ENCODE results near the gene ACOT8. TPM values are rescaled to one million over a fixed set of nuclear protein-coding genes. Genes with fewer than 3 reads are reported as not detected.

Gene ACOT8
- total and polyA plus RNA-seq, 2 of the 4 experiments (the other 2 are of a cell fraction), result 29.8 to 47.5 TPM

GRCh38 chr20:45857882-45858216 lies 657 bp upstream of the ACOT8 start:
- intact Hi-C loops (cut with micrococcal nuclease) (loop anchor here (2.0 kb wide), 2 partner anchors 73 to 77 kb away; partner anchors contain the start of gene PCIF1), in situ Hi-C loops (cut with MboI; ENCODE audit: low sequenced_read_pairs) (no loop called here), dilution Hi-C loops (cut with HindIII; ENCODE audit: low sequenced_read_pairs, unreplicated experiment) (no loop called here)
- DNase-seq (no peak), ATAC-seq (ENCODE audit: low read depth) (peak; percentile 12)
- H3K79me1 ChIP-seq (ENCODE audit: low read depth in 1 of 2, low read length in 2 of 2), result peaks cover 23 to 63% of the 10 kb centered on the region in 2 experiments
- H4K20me1 ChIP-seq (ENCODE audit: insufficient read depth, low read length), result no peaks in the 10 kb centered on the region
- H4K91ac ChIP-seq (ENCODE audit: insufficient read depth, low read depth, low read length), result peak overlapping the region; percentile 78
- H3K9me3 ChIP-seq (ENCODE audit: control insufficient read depth, insufficient read depth, low read length), result no peaks in the 10 kb centered on the region
- H2BK20ac ChIP-seq (ENCODE audit: low read depth, low read length), result no peak overlapping the region
- peak overlapping the region; percentile 72 for H2BK5ac ChIP-seq (ENCODE audit: low read depth, low read length, poor library complexity, severe bottlenecking)
- H2AFZ ChIP-seq (replicated peaks; ENCODE audit: low read length, poor library complexity), result peak overlapping the region; percentile 97
- no peaks in the 10 kb centered on the region for H3K27me3 ChIP-seq (ENCODE audit: control insufficient read depth, insufficient read depth, low read length)
- H4K5ac ChIP-seq (ENCODE audit: low read depth, low read length), result peak overlapping the region; percentile 91
- peak overlapping the region; percentile 64 for H3K27ac ChIP-seq (ENCODE audit: insufficient read depth, low read length)
- TF ChIP-seq USF2 (IDR thresholded peaks at IDR 0.05; ENCODE audit: low read depth, low read length) (no peak), POLR2A (IDR thresholded peaks at IDR 0.05; ENCODE audit: low read depth, low read length) (no peak), NFE2L2 (IDR thresholded peaks at IDR 0.05; ENCODE audit: low read depth, low read length) (no peak), MAZ (IDR thresholded peaks at IDR 0.05; ENCODE audit: borderline replicate concordance, low read depth, low read length) (no peak), FOS (IDR thresholded peaks at IDR 0.05; ENCODE audit: low read depth, low read length) (no peak), RCOR1 (IDR thresholded peaks at IDR 0.05; ENCODE audit: insufficient replicate concordance, low read length) (no peak), SMC3 (IDR thresholded peaks at IDR 0.05; ENCODE audit: low read depth, low read length) (no peak), MAFK (IDR thresholded peaks at IDR 0.05; ENCODE audit: low read depth, low read length) (no peak), CEBPB (IDR thresholded peaks at IDR 0.05; ENCODE audit: low read depth, low read length) (no peak), MXI1 (IDR thresholded peaks at IDR 0.05; ENCODE audit: borderline replicate concordance, low read depth, low read length) (no peak), CTCF (conservative IDR thresholded peaks at IDR 0.05; ENCODE audit: low read depth, low read length) (no peak)
- H3K23ac ChIP-seq (ENCODE audit: low read depth, low read length), result no peak overlapping the region
- peak overlapping the region; percentile 92 for H2AK9ac ChIP-seq (replicated peaks; ENCODE audit: low read depth, low read length, poor library complexity)
- H3K18ac ChIP-seq (ENCODE audit: low read depth, low read length), result peak overlapping the region; percentile 6; the same call in 1 of the 2 replicates
- H2AK5ac ChIP-seq (ENCODE audit: low read depth, low read length), result peak overlapping the region; percentile 74
- BruUV-seq (replicated peaks), result no TSS peak
- peaks cover 6% of the 10 kb centered on the region; the same call in 1 of the 2 replicates for H3K36me3 ChIP-seq (ENCODE audit: control insufficient read depth, insufficient read depth, low read length)
- H3K4me3 ChIP-seq (ENCODE audit: insufficient read depth, low read depth, low read length), result peak overlapping the region; percentile 53
- peak overlapping the region; percentile 81 for H3K4ac ChIP-seq (ENCODE audit: low read depth, low read length)
- peak overlapping the region; percentile 30; the same call in 1 of the 2 replicates for H2BK120ac ChIP-seq (ENCODE audit: low read depth, low read length)
- H3K4me2 ChIP-seq (ENCODE audit: low read depth, low read length), result peak overlapping the region; percentile 84
- H2BK15ac ChIP-seq (ENCODE audit: low read depth, low read length), result no peak overlapping the region
- peaks cover 8% of the 10 kb centered on the region; the same call in 1 of the 2 replicates for H3K4me1 ChIP-seq (ENCODE audit: control insufficient read depth, insufficient read depth, low read length)
- H3K9me1 ChIP-seq (ENCODE audit: insufficient read depth, low read length), result peaks cover 8% of the 10 kb centered on the region
- H3K56ac ChIP-seq (ENCODE audit: extremely low read depth, insufficient read depth, low read length), result no peak overlapping the region
- H3K14ac ChIP-seq (replicated peaks; ENCODE audit: low read depth, low read length), result peak overlapping the region; percentile 73
- H3K9ac ChIP-seq (ENCODE audit: low read depth, low read length), result peak overlapping the region; percentile 65
- WGBS, 2 experiments (ENCODE audit: extremely low coverage in 2 of 2, insufficient read length in 1 of 2), result 18% methylated on average over 2 of the region's 13 CpGs; no CpG with 5 or more reads in 1 of the 2 experiments
- H4K8ac ChIP-seq (ENCODE audit: low read depth in 2 of 2, low read length in 2 of 2), result peak overlapping the region; percentile 82 to 95
- POLR2A ChIA-PET (ENCODE audit: unreplicated experiment), result no interaction called here
- CTCF ChIA-PET, result no interaction called here

All from IMR-90 (cell line).